HG02571 (cell line): Measurements from ENCODE around the gene COL5A1.

Source experiments
- ATAC-seq: cut with Tn5 transposase; IDR thresholded peaks from one replicate; pipeline ENCODE4 v1.9.1; 2021; ENCODE audit warnings: mild to moderate bottlenecking, moderate library complexity; ENCODE audit not compliant: unreplicated experiment

Gene COL5A1

DNA sequence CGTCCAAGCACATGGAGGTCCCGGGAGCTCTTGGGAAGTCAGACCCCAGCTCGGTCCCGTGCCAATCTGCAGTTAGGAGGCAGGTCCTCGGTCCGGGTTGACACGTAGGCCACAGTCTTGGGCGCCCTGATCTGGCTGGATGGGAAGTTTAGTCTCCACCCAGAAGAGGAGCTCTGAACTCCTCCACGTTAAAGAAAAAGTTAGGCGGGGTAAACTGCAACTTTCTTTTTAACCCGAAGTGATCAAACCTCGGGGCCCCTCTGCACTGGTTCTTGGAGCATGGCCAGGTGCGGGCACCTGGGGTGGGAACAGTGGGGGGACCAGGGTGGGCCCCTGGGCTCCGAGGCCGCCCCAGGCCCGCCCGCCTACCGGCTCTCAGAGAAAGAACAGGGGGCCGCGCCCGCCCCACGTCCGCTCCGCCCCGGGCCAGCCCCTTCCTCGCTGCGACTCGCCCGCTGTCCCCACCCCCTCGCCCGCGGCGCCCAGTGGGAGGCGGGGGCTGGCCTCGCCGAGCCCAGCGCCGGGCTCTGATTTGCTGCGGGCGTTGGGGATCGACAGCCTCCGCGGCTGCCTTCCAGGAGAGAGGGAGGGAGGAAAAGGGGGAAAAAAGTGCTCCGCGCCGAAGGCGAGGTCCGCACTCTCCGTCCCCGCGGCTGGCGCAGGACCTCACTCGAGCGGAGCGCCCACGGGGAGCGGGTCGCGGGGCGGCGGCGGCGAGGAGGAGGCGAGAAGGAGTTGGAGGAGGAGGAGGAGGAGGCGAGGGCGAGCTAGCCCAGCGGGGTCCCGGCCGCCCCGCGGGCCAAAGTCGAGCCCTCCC, at the start of gene COL5A1:
TSS of gene COL5A1 (plus strand) at position 631 of the 817 bp plus-strand sequence. CDS start 385 bp downstream, outside the sequence.
- ATAC-seq = no peak

DNA sequence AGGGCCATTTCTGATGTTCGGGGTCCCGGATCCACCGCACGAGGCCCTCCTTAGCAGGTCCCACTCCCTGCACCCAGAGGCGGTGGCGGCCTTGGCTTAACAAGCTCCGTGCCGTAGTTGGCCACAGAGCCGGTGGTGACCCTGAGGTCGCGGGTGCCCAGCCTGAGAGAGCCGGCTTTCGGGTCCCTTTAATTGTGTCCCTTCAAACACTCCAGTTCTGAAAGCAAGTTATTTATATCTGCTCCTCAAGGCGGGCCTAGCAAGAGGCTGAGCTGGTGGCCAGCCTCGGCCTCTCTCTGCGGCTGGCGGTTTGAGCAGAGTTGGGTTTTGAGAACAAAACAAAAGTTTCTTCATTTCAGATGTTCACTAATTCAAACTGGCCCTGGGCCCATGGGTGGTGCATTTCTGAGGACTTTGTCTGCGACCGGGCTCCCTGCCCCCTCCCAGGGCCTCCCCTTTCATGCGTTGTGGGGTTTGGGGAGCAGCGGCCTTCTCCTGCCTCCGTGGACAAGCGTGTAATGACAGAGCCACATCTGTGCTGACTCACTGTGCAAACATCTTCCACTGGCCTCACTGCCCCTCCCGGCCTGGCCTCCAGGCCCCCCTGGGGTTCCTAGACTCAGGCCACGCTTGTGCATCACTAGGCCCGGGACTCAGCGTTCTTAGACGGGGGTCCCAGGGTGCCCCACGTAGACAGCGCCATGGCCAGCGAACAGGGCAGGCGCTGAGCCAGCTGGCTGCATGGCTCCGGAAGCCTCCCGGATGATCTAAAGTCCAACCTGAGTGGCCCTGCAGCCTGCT, 49.4 kb upstream of the COL5A1 start:
- ATAC-seq = no peak

DNA sequence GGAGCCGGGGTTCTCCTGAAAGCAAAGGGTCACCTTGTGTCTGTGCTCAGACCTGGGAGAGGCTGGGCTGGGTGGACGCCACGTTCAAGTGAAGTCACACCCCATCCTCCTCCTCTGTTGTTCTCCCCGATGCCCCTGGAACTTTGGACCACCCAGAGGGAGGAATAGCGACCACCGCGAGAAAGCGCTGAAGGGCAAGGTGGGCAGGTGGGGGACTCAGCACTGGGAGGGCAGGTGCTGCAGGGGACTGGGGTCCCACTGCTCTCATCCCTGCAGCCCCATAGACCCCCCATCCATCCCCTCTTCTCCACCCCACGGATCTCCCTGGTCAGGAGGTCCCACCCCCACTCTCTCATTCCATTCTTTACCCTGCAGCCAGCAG, 48.8 kb upstream of the COL5A1 start:
- no peak for ATAC-seq

DNA sequence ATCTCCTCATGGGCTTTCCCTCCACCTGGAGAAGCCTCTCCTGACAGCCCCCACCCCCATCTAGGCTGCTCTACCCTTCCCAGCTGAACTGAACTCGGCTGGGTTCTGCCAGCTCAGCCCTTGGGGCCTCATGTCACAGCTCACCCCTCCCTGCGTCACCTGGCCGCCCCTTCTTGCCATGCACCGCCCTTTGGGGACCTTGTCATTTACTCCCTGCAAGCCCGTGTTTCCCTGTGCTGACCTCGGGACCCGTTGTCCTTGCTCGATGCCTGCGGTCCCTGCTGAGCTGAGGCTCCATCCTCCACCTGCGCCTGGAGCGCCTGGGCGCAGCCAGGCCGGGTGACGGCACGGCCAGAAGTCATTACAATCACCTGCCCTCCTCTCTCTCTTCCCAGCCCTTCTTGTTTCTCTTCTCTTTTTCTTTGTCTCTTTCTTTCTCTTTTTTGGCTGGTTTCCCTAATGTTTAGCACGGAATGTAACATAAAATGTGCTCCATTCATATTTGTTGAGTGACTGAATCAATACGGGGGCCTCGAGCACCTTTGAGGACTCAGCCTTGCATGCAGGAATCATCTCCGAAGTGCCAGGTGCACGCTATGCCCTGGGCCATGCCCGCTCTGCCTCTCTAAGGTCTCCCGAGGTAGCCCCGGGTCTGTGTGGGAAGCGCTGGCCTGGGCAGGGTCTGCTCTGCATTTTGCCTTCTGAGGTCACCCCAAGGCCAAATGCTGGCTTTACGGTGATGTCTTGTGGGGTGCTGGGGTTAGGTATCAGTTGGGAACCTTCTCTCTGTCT, 48.1 kb upstream of the COL5A1 start:
- no peak for ATAC-seq

DNA sequence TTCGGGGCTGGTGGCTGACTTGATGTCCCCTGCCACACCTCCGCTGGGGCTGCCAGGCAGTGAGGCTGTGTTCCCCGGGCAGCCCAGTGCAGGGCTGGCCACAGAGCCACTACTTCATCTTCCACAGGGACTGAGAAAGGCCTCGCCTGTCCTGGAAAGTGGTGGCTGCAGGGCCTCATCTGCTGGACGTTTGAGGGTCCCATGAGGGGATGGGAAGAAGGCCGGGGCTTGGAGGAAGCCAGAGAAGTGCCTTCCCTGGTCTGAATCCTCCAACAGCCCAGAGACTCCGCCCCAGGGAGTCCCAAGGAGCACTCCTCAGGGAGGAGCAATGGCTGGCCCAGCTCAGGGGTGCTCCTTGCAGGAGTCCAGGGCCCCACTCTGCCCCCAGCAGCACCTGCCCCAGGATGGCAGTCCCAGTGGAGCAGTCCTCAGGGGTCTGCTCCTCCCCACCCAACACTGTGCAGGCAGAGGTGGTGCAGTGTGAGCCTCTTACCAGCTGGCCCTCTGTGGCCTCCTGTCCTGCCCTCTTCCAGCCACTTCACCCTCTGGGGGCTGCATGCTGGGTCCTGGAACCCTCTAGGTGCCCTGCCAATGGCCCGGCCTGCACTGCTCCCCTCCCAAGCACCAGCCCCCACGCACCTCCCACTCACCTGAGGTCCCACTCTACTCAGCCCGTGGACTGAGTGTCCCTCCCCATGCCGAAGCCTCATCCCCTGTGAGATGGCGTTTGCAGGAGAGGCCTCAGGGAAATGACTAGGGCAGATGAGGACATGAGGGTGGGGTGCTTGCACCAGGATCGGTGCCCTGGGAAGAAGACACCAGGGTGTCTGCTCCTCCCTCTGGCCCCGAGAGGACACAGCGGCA, 47.3 kb upstream of the COL5A1 start:
- no peak for ATAC-seq

DNA sequence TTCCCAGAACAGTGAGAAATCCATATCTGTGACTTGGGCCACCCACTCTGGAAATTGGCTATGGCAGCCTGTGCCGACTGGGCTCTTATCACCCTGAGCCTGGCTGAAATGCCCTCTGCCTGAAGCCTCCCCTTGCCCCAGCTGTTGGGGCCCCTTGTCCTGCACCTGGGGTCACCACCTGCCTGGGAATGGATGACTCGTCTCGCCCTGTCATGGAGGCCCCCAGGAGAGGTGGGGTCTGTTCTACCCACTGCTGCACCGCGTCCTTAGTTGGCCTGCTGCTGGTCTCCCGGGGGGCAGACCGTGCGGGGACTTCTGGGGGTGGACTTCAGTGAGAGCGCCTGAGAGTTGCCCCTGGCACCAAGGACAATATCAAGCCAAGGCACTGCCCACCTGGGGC, 46.6 kb upstream of the COL5A1 start:
- ATAC-seq = no peak

DNA sequence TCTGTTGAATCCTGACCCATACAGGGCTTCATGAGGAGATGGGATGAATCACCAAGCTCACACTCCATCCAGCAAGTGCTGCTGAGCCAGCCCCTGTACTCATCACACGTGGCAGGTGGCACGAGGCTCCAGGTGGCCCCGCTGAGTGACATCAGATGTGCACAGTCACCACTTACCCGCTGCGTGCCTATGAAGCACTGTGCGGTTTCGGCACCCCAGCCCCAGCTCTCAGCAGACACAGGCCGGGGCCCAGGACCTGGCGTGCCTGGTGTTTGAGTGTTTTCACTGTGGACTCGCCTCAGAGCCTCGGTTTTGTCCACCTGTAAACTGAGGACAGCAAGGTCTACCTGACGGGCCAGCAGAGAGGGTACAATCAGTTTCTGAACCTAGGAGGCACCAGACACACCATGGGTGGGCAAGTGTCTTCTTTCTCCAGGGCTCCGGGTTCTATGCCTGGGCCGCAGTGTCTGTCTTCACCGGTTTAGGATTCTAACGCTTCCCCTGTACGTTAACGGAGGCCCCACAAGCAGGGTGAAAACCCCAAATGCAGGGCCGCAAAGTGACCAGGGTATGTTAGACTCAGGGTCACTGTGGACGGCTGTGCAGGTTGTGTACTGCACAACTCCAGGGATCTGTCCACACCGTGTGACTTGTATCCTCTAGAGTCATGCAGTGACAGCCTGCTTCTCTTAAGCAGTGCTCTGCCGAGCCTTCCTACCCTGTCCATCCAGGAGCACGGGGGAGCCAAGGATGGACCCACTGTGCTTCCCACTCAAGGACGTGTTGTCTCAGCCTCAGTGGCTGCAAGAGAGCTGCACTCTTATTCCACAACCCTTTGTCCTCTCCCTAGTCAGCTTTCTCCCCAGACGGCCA, 44.3 kb upstream of the COL5A1 start:
- ATAC-seq = no peak

DNA sequence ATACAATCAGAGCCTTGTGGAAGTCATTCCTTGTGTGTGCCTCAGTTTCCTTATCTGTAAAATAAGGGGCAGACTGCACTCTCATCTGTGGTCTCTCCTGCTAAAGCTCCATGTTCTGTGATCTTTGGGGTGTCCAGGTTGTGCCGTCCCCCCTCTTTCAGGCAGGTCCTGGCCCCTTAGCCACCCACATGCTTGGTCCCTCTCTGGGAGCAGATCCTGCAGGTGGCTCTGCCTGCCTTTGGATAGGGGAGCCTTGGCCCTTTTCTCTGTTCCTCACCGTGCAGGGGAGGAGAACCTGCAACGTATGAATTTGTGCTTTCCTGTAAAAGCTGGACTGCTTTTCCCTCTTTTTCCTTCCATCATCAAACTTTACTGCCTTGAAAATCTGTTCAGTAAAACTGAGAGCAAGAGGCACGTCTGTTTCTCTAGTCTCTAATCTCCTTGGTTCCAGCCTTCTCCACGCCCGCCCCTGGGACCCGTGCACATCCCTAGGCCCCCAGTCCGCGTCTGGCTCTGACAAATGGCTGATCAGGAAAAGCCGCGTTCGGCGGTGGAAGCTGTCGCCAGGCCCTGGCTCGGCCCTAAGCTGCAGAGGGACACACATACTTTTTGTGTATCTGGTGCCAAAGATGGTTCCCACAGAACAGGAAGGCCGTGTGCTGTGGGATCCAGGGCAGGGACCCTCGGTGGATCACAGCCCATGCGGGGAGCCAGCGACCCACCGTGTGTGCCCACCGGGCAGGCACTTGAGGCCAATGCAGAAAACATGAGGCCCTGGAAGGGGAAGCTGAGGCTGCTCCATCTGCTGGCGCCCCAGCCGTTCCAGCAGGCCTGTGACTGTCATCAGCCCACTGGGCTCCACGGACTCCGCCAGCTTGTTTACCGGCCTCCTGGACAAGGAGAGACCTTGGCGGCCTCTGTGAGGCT, 43.4 kb upstream of the COL5A1 start:
- ATAC-seq = no peak

DNA sequence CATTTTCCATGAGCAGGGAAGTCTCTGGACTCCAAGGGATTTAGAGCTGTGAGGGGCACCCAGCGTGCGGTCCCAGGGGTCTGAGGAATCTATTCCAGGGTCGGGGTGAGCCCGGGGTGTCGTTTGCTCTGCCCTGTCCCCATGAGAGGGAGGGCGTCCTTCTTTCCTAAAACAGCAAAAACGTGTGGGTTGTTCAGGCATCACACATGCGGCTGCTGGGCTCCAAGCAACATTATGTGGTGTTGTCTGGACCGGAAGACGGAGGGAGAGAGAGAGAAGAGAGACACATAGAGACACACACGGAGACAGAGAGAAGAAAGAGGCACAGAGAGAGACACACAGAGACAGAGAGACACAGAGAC, 42.7 kb upstream of the COL5A1 start:
- no peak for ATAC-seq

DNA sequence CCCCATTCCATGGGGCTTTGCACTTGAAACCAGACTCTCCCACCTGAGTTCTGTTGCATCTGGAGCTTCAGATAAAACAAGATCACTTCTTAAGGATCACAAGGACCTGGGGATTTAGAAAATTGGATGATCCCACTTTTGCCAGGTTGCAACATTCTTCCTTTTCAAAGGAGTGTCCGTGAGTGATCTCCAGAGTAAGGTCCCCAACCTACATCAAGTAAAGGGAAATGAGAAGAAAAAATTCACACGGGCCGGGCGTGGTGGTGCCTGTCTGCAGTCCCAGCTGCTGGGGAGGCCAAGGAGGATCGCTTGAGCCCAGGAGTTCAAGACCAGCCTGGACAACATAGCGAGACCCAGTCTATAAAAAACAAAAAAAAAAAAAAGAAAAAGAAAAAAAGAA, 41.2 kb upstream of the COL5A1 start:
- no peak for ATAC-seq

DNA sequence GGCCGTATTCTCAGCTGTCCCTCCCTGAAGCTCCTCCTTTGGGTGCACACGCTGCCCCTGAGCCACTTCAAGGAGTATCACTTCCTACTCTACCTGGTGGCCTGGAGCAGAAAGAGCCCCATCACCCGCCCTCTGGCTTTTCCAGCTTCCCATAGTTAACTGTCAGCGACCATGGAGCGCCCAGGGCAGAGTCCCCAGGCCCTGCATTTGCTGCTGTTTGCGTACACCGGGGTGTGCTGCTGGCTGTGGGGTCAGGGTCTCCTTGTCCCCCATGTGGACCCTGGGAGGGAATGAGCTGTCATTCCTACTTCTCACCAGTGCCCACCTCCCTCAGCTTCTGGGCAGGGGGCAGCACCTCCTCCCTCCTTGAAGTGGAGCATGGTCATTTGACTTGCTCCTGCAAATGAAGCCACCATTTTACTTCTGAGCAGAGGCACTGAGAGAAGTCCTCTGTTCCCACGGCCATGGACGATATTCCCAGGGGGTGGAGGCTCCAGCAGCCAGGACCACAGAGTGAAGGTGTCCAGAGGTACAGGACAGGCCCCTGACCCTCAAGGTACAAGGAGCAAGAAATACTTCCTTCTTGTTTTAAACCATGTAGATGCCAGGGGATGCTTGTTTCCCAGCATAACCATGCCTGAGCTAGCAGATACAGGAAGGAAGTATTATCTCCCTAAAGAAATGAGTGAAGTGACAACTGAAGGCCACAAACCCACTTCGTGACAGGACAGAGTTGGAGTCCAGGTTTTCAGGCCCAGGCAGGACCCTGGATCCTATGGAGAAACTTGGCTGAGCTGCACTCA, 40.6 kb upstream of the COL5A1 start:
- ATAC-seq = no peak

DNA sequence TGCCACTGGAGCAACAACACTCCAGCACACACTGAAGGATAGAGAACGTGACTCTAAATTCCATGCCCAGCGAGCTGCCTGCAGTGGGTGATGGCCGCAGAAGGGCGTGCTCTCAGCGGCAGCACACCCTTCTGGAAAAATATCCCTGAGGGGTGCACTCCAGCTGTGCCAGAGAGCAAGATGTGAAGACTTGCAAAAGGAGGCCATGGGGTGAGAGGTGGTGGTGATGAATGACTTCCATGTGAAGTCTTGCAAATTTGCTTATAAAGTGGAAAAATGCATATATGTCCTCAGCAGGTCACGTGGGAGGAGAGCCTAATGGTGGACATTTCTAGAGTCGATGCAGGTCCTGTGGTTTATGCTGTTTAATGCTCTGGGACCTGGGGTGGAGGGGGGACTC, 39.8 kb upstream of the COL5A1 start:
- ATAC-seq = no peak

DNA sequence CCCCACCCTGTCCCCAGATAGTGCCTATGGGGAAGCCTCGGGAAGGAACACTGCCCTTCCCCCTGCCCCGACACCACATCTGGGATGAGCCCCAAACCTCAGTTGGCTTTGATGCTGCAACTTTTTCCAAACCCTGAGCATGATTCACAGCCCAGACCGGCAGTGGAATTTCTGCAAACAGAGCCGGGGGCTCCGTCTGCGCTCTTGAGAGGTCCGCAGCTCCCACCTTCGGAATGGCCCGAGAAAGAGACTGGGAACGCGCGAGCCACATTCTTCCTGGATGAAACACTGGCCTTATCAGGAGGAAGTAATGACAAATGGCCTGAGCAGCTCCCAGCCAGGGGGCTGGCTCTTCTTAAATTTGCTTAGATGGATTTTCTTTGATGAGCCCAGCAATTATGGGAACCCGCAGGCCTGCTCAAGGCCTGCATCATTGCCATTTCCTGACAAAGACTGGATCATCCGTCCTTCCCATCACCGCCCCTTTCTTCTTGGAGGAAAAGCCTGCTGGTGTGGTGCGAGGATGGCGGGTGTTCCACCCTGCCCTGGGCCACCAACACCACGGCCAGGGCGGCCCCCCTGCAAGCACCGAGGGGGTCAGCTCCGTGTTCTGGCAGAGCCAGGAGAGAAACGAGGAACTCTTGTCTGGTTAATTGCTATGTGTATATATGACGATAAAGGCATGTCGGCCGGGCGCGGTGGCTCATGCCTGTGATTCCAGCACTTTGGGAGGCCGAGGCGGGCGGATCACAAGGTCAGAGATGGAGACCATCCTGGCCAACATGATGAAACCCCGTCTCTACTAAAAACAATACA, 38.8 kb upstream of the COL5A1 start:
- ATAC-seq = no peak

DNA sequence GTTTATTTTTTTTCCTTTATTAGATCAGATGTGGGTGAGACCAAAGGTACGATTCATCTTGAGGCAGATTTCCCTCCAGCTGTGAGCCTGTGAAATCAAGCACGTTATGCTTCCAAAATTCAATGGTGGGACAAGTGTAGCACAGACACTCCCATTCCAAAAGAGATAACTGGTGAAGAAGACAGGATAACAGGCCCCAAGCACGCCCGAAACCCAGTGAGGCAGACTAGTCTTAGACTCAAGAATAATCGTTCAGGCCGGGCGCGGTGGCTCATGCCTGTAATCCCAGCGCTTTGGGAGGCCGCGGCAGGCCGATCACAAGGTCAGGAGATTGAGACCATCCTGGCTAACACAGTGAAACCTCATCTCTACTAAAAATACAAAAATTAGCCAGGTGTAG, 36.8 kb upstream of the COL5A1 start:
- no peak for ATAC-seq

DNA sequence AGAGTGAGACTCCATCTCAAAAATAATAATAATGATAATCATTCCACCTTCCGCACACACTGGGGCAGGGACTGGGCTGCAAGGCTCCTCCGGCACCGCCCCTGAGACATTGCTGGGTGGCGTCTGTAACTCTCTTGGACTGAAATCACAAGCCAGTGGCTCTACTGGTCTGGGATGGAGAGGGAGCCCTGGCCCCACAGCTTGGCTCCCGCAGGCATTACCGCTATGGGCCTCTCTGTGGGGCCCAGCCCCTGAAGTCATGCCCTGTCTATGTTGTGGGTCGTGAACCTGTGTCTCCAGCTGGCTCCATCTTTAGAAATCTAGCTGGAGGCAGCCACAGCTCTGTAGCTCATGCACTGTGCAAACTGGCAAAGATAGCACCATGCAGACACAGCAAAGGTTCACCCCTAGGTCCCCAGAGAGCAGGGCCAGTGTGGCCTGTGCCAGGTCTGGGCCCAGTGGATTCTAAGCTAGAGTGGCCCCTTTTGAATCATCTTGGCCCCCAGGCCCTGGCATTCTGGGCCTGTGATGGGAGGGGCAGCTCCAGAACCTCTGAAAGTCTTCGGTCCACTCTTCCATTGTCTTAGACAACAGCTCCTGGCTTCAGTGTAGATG, 36.1 kb upstream of the COL5A1 start:
- ATAC-seq = no peak

DNA sequence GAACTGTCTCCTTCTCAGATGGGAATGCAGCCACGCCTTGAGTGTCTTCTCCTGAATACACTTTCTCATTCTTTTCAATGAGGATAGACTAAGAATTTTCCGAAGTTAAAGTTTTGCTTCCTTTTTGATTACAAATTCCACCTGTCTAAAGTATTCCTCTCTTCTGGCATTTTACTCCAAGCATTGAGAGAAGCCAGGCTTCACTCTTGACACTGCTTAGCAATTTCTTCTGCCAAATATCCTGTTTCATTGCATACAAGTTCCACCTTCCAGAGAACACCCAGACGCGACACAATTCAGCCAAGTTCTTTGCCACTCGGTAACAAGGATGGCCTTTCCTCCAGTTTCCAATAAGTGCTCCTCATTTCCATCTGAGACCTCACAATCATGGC, 35.6 kb upstream of the COL5A1 start:
- no peak for ATAC-seq
